NCI-H1436 (cell line): ENCODE measurements around the gene MUC4.

ENCODE experiments used
- DNase-seq: peaks from one replicate; lab custom pipeline; 2025; lab: John Stamatoyannopoulos, UW

Gene MUC4

GRCh38 chr3:195699860-195700259 is 111.9 kb downstream of the MUC4 start:
- DNase-seq: no peak

GRCh38 chr3:195699388-195699771 is 112.3 kb downstream of the MUC4 start:
- no peak for DNase-seq

- DNase-seq: no peak
Measured at GRCh38 chr3:195698647-195699387, 112.9 kb downstream of the MUC4 start.

- DNase-seq: no peak
Measured at GRCh38 chr3:195698325-195698646, 113.4 kb downstream of the MUC4 start.

GRCh38 chr3:195697582-195698324 is 114.0 kb downstream of the MUC4 start:
- DNase-seq: no peak
